ENCODE data around the gene CREB5. TPM values are rescaled to one million over a fixed set of nuclear protein-coding genes. Genes with fewer than 3 reads are reported as not detected.

CREB5 gene
- total RNA-seq, 4 donors from 2014 or later: 6.6 to 18.6 (median 12.6) TPM

DNA sequence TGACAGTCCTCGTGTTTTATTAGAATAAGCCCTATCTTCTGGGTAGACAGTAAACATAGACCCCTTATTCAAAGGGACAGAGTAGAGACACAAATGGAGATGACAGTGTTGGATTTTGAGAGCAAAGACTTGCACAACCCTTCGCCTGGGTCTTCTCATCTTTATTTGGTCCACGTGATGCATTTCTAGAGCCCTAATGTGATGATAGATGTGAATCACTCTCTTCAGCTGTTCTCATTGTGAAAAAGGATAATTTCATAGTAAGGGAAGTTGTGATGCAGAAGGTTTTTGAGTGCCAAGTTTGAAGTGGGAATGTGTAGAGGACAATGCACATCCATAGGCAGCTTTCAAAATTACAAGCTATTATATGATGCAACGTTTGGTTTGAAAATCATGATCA, 86.3 kb downstream of the CREB5 start:
- intact Hi-C loops (cut with DNase I): no loop called here
- Histone ChIP-seq H3K36me3 (no peaks in the 10 kb centered on the region), H3K4me1 (no peaks in the 10 kb centered on the region), H3K4me3 (no peak overlapping the region), H3K27me3 (no peaks in the 10 kb centered on the region), H3K9me3 (no peaks in the 10 kb centered on the region), H3K27ac (replicated peaks in 1 of 4) (no peak overlapping the region)
- DNase-seq (ENCODE audit: extremely low spot score): no peak
- WGBS: 94% methylated on average over 4 of the region's 4 CpGs
- no peak for TF ChIP-seq POLR2A (IDR thresholded peaks at IDR 0.05; ENCODE audit: low read depth)
- no peak for TF ChIP-seq POLR2AphosphoS5 (IDR thresholded peaks at IDR 0.05)
- TF ChIP-seq EP300 (IDR thresholded peaks at IDR 0.05): no peak
- TF ChIP-seq, protein P1, sequence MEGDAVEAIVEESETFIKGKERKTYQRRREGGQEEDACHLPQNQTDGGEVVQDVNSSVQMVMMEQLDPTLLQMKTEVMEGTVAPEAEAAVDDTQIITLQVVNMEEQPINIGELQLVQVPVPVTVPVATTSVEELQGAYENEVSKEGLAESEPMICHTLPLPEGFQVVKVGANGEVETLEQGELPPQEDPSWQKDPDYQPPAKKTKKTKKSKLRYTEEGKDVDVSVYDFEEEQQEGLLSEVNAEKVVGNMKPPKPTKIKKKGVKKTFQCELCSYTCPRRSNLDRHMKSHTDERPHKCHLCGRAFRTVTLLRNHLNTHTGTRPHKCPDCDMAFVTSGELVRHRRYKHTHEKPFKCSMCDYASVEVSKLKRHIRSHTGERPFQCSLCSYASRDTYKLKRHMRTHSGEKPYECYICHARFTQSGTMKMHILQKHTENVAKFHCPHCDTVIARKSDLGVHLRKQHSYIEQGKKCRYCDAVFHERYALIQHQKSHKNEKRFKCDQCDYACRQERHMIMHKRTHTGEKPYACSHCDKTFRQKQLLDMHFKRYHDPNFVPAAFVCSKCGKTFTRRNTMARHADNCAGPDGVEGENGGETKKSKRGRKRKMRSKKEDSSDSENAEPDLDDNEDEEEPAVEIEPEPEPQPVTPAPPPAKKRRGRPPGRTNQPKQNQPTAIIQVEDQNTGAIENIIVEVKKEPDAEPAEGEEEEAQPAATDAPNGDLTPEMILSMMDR (IDR thresholded peaks at IDR 0.05): no peak

- H3K9me3 ChIP-seq: no peaks in the 10 kb centered on the region
- intact Hi-C loops (cut with DNase I): no loop called here
- no peaks in the 10 kb centered on the region for H3K27me3 ChIP-seq
- H3K27ac ChIP-seq (replicated peaks in 1 of 4): no peak overlapping the region
- no peaks in the 10 kb centered on the region for H3K36me3 ChIP-seq
- no peak for TF ChIP-seq POLR2A (IDR thresholded peaks at IDR 0.05; ENCODE audit: low read depth)
- no peak for TF ChIP-seq EP300 (IDR thresholded peaks at IDR 0.05)
- no peak for TF ChIP-seq POLR2AphosphoS5 (IDR thresholded peaks at IDR 0.05)
- TF ChIP-seq, protein P1 (IDR thresholded peaks at IDR 0.05): no peak
- DNase-seq (ENCODE audit: extremely low spot score): no peak
- H3K4me3 ChIP-seq: no peak overlapping the region
- H3K4me1 ChIP-seq: no peaks in the 10 kb centered on the region
- WGBS: 74% methylated on average over 5 of the region's 5 CpGs
These were observed 87.8 kb downstream of the CREB5 start for GRCh38 chr7:28500138-28500537.

DNA sequence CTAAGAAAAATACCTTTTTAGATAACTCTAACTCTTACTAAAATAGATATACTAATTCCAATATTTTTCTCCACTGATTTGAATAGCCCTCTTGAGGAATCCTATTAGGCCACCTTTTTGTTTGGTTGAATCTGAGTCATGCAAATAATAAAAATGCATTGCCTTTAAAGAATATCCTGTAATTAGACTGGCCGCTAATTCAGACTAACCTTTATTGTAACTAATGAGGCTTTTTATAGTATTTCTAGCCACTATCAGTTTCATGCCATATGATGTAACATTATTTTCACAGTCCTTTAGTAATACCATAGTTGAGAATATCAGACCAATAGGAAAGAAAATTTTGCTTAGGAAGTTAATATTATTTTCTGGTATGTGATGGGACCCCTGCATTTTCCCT, 90.1 kb downstream of the CREB5 start:
- H3K9me3 ChIP-seq: no peaks in the 10 kb centered on the region
- no peak for DNase-seq (ENCODE audit: extremely low spot score)
- no peak overlapping the region for H3K27ac ChIP-seq (replicated peaks in 1 of 4)
- H3K4me3 ChIP-seq: no peak overlapping the region
- no peaks in the 10 kb centered on the region for H3K4me1 ChIP-seq
- no peaks in the 10 kb centered on the region for H3K36me3 ChIP-seq
- intact Hi-C loops (cut with DNase I): no loop called here
- no peaks in the 10 kb centered on the region for H3K27me3 ChIP-seq
- TF ChIP-seq POLR2A (IDR thresholded peaks at IDR 0.05; ENCODE audit: low read depth): no peak
- no peak for TF ChIP-seq EP300 (IDR thresholded peaks at IDR 0.05)
- TF ChIP-seq POLR2AphosphoS5 (IDR thresholded peaks at IDR 0.05): no peak
- TF ChIP-seq, protein P1 (IDR thresholded peaks at IDR 0.05): no peak
- 95% methylated on average over 1 of the region's 1 CpG for WGBS

DNA sequence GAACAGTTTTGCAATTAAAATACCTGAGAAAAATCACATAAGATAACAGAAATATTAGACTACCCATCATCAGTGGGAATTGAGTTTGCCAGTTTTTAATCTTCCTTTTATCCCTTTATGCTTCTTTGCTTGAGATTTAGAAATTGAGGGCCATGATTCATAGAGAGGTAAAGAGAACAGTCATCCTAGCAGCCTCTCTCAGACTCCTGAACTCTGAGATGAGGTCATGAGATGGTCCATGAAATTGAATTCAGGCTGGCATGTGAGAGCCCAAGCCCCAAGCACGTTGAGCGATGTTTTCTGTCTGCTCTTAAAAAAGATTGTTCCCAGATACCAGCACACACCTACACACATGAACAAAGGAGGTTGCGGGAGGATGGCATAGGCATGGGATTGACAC, 91.1 kb downstream of the CREB5 start:
- WGBS: 91% methylated on average over 3 of the region's 3 CpGs
- intact Hi-C loops (cut with DNase I): no loop called here
- TF ChIP-seq, protein P1 (IDR thresholded peaks at IDR 0.05): no peak
- TF ChIP-seq EP300 (IDR thresholded peaks at IDR 0.05): no peak
- no peak for TF ChIP-seq POLR2A (IDR thresholded peaks at IDR 0.05; ENCODE audit: low read depth)
- TF ChIP-seq POLR2AphosphoS5 (IDR thresholded peaks at IDR 0.05): no peak
- Histone ChIP-seq H3K4me1 (no peaks in the 10 kb centered on the region), H3K27ac (replicated peaks in 1 of 4) (no peak overlapping the region), H3K9me3 (no peaks in the 10 kb centered on the region), H3K4me3 (no peak overlapping the region), H3K27me3 (no peaks in the 10 kb centered on the region), H3K36me3 (no peaks in the 10 kb centered on the region)
- no peak for DNase-seq (ENCODE audit: extremely low spot score)

- intact Hi-C loops (cut with DNase I): no loop called here
- no peak for TF ChIP-seq POLR2A (IDR thresholded peaks at IDR 0.05; ENCODE audit: low read depth)
- TF ChIP-seq POLR2AphosphoS5 (IDR thresholded peaks at IDR 0.05): no peak
- TF ChIP-seq EP300 (IDR thresholded peaks at IDR 0.05): no peak
- TF ChIP-seq, protein P1 (IDR thresholded peaks at IDR 0.05): no peak
- H3K4me3 ChIP-seq: no peak overlapping the region
- H3K4me1 ChIP-seq: no peaks in the 10 kb centered on the region
- H3K36me3 ChIP-seq: no peaks in the 10 kb centered on the region
- no peaks in the 10 kb centered on the region for H3K27me3 ChIP-seq
- no peak overlapping the region for H3K27ac ChIP-seq (replicated peaks in 1 of 4)
- H3K9me3 ChIP-seq: no peaks in the 10 kb centered on the region
- 96% methylated on average over 6 of the region's 6 CpGs for WGBS
- no peak for DNase-seq (ENCODE audit: extremely low spot score)
These were observed 92.7 kb downstream of the CREB5 start for GRCh38 chr7:28505014-28505413.

Data from esophagus muscularis mucosa (tissue), 4 donors.